Midbrain (tissue), 1 donor: ENCODE results near the gene SIN3B.

ENCODE experiments used
- DNase-seq: peaks from one replicate; lab custom pipeline; 2025; lab: John Stamatoyannopoulos, UW

Gene SIN3B

DNA sequence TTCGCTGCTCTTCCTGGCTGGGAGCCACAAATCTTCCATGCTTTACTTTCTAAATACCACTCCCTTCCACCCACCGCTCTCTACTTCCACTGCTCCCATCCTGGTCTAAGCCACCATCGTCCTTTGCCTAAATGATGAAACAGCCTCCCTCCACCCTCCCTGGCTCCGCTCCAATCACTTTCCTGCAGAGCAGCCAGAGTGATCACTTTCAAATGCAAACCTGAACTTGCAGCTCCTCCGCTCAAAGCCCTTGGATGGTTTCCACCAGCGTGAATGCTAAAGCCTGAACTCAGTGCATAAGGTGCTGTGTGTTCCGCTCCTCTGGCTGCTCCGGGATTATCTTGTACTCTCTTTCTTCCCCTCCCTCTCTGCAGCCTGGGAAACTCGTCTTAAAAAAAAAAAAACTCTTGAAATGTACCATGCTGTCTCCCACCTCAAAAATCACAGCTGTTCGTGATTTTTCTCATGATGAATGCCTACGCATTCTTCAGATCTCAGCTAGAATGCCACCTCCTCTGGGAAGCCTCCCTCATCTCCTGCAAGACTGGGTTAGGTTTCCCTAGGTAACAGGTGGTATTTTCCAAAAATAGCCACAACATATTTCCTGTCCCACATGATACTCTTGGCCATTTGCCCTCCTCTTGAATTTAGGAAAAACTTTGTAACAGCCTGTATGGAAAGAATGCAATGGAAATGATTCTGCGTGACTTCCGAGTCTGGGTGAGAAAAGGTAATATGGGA is 3.7 kb upstream of the SIN3B start:
- no peak for DNase-seq

DNA sequence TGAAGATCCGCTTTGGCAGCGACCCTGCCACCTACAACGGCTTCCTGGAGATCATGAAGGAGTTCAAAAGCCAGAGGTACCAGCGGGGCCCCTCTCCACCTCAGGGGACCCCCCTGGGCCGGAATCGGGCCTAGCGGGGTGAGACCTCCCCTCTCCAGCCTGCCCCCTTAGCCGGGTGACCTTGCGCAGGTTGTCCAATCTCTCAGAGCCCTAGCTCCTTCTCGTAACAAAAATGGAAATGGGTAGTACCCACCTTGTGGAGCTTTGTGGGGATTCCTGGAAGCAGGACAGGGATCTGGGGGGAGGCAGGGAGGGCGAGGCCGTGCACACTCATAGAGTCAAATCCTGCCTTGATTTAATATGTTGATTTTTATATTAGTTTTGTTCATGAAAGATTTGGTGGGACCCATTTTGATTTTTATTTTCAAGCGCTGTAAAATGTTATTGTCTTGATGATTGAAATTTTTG is 658 bp downstream of the SIN3B start:
- no peak for DNase-seq

DNA sequence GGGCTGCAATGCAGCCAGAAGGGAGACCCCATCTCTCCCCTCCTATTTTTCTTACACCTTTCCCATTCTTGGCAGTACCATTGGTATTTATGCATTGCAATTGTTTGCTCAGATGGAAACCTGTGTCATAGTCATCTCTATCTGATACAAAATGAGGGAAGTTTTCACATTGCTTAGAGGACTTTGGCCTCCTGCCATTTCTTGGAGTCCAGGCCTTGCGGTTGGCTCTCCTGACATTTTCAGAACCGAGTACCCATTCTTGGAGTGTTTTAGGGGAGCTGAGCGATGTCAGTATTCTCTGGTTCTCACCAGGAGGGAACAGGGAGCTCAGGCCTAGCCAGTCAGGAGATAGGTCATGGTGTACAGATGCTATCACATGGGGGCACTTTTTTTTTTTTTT is 1.5 kb downstream of the SIN3B start:
- DNase-seq: no peak

DNA sequence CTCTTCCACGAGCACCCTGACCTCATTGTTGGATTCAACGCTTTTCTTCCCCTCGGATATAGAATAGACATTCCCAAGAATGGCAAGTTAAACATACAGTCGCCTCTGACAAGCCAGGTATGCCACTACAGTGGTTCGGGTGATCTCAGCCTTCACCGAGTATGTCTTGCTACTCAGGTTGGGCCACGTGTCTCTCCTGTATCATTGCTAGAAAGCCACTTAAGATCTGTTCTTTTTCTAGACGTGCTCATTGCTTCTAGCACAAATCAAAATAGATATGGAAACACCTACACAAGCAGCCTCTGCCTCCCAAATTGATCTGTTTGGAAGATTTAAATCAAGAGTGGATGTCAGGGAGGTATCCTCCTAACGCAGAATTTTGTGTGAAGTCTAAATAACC is 2.3 kb downstream of the SIN3B start:
- DNase-seq: no peak

DNA sequence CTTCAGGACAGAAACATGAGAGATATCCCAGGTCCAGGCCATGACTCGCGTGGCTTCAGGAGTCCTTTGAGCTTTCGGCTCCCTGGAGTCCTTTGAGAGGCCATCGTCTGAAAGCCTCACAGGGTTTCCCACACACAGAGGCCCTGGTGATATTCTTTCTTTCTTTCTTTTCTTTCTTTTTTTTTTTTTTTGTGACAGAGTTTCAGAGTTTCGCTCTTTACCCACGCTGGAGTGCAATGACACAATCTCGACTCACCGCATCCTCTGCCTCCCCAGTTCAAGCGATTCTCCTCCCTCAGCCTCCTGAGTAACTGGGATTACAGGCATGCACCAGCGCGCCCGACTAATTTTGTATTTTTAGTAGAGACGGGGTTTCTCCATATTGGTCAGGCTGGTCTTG is 5.5 kb downstream of the SIN3B start:
- no peak for DNase-seq

DNA sequence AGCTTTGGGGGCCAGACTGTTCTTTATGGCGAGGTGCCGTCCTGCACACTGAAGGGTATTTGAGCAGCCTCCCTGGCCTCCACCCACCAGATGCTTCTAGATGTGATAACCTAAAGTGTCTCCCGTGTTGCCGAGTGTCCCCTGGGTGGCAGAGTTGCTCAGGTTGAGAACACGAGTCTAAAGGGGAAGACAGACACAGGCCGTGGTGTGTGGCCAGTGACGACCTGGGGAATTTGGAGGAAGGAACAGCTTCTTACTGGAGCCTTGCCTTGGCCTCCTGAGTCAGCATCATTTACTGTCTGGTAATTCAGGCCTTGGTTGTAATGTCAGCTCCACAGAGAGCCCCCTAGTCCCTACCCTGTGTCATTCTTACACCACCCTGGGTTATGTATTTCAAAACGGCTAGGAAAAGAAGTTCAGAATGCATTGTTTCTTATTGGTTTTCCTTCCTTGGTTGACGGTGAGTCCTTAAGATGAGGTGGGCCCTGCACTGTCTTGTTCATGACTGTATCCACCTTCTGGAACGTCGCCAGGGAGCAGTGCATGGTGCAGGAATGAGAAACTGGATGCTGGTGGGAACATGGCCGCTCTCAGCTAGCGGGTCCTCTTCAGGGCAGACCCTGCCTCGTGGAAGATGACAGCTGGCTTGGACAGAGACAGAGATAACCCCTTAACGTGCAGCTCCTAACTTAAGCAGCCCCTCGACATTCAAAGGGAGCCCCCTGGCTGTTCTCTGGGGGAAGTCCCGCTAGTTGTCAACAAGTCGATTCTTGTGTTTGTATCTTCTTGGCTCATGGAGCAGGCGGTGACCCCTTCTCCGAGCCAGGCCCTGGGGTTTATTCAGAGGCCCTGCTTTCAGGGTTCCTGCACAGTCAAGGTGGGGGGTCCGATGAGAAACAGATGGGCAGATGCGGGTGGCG is 7.2 kb downstream of the SIN3B start:
- DNase-seq: no peak

DNA sequence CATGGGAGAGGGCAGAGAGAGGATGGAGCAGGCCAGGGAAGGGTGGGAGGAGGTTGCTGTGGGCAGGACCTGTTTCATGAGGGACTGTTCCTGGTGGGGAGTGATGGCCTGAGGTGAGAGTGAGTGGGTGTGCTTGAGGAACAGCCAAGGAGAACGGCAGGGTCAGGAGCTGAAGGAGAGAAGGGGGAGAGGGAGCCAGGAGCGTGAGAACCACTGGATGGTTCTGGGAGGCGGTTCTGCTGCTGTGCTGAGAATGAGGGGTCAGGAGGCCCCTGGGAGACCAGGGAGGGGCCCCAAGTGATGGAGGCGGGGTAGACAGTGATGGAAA is 7.8 kb downstream of the SIN3B start:
- DNase-seq: no peak

DNA sequence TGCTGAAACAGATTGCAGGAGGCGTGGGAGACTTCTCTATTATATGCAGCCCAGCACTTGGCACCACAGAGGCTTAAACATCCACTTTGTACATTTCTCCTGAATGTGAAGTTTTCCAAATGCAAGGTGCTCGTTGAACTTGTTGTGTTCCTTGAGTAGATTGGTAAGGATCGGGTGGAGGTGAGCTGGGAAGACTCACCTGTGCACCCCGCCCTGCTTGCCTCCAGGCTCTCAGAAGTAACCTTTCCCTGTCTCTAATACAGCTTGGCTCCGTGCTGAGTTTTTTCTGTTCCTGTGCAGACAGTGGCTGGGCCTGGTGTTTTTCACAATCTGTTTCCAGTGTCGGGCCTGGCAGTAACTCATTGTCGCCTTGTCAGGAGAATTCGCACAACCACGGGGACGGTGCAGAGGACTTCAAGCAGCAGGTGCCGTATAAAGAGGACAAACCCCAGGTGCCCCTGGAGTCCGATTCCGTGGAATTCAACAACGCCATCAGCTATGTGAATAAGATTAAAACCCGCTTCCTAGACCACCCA is 12.3 kb downstream of the SIN3B start:
- no peak for DNase-seq

DNA sequence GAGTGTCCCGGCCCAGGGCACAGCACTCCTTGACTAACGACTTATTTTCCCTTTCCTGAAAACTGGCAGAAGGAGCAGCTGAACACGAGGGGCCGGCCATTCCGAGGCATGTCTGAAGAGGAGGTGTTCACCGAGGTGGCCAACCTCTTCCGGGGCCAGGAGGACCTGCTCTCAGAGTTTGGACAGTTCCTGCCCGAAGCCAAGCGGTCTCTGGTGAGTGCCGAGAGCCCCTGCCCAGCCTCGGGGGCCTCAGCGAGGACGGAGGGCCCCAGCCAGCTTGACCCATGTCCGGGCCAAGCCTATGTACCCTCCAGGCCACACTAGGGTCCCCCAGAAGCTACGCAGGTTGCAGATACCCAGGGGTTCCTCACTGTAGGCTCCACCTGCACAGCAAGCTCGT is 17.7 kb downstream of the SIN3B start:
- DNase-seq: no peak

DNA sequence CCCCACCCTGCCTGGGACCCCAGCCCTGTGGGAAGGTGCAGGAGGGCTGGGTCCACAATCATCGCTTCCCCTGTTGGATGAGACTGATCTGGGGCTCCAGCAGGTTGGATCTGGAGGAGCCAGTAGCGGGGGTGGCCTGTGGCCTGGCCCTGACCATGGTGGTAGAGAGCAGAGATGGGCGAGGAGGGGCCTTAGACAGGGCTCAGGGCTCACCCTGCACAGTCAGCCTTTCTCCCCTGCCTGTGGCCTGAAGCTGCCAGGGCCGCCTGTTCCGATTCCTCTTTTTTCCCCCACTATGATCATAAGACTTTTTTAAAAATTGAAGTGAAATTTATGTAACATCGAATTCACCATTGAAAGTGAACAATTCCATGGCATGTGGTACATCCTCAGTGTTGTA is 18.2 kb downstream of the SIN3B start:
- DNase-seq: no peak

DNA sequence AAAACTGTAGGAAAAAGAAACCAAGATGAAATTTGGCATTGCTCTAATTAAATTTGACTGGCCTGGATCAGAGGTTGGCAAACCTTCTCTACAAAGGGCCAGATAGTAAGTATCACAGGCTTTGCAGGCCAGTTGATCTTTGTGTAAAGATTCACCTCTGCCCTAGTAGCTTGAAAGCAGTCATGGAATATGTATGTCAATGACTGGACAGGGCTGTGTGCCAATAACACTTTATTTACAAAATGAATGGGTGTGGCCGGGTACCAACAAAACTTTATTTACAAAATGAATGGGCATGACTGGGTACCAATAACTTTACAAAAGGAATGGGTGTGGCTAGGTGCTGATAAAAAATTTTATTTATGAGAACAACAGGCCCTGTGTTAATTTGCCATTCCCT is 20.0 kb downstream of the SIN3B start:
- DNase-seq: no peak

DNA sequence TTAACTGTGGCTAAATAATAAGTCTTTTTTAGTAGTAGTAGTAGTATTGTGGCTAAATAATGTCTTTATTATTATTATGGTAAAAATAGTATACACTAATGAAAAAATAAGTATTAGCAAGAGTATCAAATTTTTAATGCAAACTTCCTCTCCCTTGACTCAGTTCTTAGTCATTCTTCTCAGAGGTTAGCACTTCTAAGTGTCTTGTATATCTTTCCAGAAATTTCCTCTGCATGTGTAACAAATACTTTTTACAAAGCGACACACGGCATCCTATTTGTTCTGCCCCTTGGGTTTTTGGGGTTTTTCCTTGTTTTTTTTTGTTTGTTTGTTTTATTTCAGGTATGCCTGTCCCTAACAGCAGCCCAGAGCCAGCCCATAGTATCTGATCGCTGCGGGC is 20.9 kb downstream of the SIN3B start:
- DNase-seq: no peak

DNA sequence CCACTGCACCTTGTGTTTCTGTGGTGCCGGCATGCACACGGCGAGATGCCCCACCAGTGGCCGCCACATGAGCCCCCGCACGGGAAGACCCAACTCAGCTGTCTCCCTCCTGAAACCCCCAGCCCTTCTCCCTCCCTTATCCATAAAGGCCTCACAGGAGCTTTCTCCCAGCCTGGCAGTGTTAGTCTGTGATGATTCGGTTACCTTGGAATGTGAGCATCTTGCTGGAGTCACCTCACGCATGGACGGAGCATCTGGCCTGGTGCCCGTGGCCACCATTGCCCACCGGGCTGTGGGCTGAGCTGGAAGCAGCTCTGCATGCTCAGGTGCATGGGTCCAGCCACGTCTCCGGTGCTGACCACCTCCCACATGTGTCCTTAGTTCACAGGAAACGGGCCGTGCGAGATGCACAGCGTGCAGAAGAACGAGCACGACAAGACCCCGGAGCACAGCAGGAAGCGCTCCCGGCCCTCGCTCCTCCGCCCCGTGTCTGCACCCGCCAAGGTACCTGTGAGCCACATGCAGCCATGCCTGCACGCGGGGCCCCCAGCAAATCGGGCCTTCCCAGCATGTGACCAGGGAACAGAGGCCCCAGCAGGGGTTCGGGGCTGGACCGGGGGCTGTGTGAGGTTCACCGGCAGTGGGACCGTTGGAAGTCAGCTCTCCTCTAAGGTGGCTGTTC is 22.0 kb downstream of the SIN3B start:
- DNase-seq: no peak

DNA sequence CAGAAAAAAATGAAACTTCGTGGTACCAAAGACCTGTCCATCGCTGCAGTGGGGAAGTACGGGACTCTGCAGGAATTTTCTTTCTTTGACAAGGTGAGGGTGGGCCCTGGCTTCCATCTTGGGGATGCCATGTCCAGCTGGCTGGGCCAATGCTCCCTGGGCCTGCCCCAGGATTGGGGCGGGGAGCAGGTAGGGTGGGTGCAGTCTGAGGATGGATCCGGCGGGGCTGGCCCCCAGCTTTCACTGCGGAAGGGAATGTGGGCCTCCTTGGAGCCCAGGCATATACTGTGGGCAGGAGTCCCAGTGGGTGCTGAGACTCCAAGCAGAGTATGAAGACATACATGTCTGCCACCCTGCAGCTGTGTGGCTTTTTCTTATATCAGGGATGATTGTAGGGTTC is 23.9 kb downstream of the SIN3B start:
- no peak for DNase-seq

DNA sequence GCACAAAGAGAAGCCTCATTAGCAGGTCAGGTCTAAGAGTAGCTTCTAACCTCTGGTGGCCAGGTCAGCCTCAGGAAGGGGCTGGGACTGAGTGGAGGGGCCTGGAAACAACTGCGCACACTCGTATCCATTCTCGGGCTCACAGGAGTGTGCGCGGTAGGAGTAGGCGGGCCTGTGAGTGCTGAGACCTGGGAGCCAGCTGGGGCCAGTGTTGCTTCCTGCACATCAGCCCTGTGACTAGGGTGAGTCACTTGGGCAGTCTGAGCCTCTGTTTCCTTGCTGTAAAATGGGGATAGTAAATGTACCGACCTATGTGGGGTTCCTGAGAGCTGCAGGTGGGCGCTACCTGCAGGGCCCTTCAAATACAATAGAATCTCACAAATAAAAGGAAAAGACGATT is 26.9 kb downstream of the SIN3B start:
- DNase-seq: no peak

DNA sequence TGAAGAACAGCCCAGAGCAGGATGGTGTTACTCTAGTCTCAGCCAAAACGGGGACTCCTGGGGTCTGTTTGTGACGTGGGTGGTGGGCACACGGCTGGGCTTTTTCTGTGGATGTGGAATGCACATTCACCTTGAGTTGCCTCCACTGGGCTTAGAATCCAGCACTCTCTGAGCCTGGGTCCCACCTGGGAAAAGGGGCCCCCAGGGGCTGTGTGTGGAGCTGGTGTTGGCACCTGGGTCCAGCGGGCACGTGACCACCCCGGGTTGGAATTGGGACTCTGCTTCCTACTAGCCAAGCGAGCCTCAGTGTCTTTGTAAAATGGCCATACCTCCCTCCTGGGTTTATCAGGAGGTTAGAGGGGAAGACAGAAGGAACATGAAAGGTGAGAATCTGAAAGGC is 30.4 kb downstream of the SIN3B start:
- no peak for DNase-seq

DNA sequence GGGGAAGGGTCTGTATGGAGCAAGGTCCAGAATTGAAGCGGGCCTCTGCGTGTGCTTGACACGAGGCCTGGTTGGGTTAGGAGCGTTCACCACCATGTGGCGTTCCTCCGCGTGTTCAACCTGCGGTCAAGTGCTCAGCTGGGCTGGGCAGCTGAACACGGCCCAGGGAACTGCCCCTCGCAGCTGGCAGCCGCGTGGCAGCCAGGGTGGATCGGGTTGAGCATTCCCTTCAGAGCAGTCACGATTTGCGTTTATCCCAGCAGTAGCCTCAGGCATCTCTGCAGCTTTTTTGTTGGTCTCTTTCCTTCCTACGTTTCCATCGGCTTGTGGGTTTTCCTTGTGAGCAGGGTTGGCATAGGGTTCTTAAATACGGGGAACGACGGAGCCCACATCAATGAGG is 30.9 kb downstream of the SIN3B start:
- DNase-seq: no peak

DNA sequence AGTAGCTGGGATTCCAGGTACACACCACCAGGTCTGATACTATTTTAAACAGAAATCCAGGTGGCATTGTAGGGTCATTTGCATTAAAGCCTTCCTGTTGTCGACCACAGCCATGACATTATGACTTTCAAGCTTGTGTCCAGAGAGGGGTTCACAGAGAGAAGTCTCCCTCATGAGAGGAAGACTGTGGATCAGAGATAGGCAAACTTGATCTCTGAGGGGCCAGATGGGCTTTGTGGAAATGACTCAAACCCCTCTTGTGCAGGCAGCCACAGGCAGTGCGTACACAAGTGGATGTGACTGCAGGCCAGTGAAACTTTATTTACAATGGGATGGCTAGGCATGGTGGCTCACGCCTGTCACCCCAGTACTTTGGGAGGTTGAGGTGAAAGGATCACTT is 31.8 kb downstream of the SIN3B start:
- DNase-seq: no peak

DNA sequence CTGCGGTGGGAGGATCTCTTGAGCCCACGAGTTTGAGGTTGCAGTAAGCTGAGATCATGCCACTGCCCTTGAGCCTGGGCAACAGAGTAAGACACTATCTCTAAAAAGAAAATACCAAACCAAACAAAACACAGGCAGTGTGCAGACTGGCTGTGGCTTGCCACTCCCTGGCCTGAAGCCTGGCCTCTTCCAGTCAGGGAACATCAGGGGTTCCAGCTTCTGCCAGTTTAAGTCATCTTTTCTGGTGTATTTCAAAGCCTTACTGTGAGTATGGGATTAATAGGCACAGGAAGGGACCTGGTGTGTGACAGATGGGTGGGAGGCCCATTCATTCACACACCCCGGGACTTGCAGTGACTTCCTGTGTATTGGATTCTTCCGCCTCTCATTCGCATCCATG is 32.6 kb downstream of the SIN3B start:
- DNase-seq: no peak

DNA sequence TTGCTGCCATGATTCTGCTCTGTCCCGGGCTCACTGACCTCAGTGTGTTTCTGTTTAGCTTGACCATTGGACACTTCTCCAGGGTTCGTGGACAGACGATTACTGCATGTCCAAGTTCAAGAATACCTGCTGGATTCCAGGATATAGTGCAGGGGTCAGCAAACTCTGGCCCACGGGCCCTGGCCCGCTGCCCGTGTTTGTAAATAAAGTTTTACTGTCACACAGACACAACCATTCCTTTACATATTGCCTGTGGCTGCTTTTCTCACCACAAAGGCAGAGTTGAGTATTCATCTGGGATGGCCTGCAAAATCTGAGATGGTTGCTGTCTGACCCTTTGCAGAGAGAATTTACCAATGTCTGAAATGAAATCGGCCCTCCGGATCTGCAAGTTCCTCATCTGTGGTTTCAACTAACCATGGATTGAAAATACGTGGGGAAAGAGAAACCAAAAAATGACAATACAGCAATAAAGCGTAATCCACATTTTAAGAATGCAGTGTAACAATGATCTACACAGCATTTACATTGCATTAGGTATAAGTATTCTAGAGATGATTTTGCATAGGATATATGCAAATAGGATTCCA is 33.7 kb downstream of the SIN3B start:
- no peak for DNase-seq

DNA sequence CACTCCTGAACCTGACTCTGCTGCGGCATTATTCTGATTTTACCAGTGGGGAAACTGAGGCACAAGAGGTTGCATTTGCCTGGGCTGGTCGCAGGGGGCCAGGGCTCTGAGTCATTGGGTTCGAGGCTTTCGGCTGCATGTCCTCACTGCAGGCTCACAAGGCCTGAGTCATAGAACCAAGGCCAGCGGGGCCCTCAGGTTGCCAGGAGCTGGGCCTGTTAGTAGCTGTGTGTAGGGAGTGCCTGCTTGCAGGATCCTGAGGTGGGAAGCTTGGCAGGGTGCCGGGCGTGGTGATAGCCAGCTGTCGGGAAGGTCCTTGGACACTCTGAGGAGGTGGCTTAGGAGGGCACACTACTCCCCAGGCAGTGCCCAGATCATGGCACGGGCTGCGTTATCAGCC is 38.0 kb downstream of the SIN3B start:
- no peak for DNase-seq

DNA sequence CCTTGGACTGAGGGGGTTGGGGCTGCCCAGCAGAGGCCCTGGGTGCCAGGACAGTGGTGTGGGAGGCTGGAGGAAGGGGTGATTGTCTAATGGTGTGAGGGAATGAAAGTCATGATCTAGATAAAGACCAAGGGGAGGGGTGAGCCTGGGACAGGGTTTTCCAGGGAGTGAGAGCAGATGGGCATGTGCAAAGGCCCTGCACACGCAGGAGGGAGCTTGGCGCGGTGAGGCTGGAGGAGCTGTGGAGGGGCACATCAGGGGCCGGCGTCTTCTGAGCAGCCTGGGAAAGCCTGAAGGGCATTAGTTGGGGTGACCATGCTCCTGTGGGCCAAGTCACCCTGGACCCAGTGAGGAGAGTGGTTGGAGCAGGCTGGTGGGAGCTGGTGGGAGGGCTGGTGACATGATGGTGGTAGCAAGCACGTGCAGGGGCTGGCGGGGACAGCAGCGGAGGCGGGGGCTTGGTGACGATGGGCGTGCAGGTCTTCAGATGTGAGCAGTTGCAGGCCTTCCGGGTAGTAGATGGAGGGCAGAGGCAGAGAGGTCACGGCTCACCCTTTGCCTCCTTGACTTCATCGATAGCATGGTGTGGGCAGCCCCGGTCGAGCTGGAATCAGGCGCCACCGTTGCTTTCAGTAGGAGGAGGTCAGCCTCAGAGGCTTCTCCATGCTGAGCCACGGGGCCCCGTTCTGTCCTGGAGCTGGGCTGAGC is 39.4 kb downstream of the SIN3B start:
- DNase-seq: no peak
